Dermis microvascular lymphatic vessel endothelial cell (primary cell): ENCODE measurements around the gene CEBPB. TPM values are rescaled to one million over a fixed set of nuclear protein-coding genes. Genes with fewer than 3 reads are reported as not detected.
A peak's percentile ranks its signal among the peaks of the same experiment; 100 is the strongest.

Experiments used
- DNase-seq, 2 donors: peaks; one replicate each; pipeline versions ENCODE4 v3.0.0 to v3.0.0-alpha.2; 2010; ENCODE audit warnings: low read depth in 2 of 2
- total RNA-seq: library from RNA; depleted of rRNA; stranded (reverse); fragments of >200 nt; gene quantifications from 2 replicates; pipeline ENCODE4 v1.2.1, GENCODE V29; 2014

CEBPB gene
- total RNA-seq, 1 donor from 2014 or later = 12.6 TPM

GRCh38 chr20:50226093-50226974, 35.7 kb downstream of the CEBPB start:
- DNase-seq = no peak

GRCh38 chr20:50227506-50227905, 36.9 kb downstream of the CEBPB start:
- no peak for DNase-seq

GRCh38 chr20:50229156-50229607, 38.6 kb downstream of the CEBPB start:
- DNase-seq = no peak

GRCh38 chr20:50230184-50230583, 39.6 kb downstream of the CEBPB start:
- DNase-seq = no peak

- no peak for DNase-seq
These were observed 40.4 kb downstream of the CEBPB start for GRCh38 chr20:50230871-50231560.

- no peak for DNase-seq
These were observed 41.2 kb downstream of the CEBPB start for GRCh38 chr20:50231854-50232253.

GRCh38 chr20:50232651-50233324, 42.2 kb downstream of the CEBPB start:
- no peak for DNase-seq

- DNase-seq = no peak
These were observed 42.9 kb downstream of the CEBPB start for GRCh38 chr20:50233325-50234212.

GRCh38 chr20:50234288-50234687, 43.7 kb downstream of the CEBPB start:
- no peak for DNase-seq

GRCh38 chr20:50237349-50237748, 46.7 kb downstream of the CEBPB start:
- peak in 1 of 2 donors; percentile 25 for DNase-seq

GRCh38 chr20:50238081-50238800, 47.6 kb downstream of the CEBPB start:
- no peak for DNase-seq

- no peak for DNase-seq
These were observed 49.5 kb downstream of the CEBPB start for GRCh38 chr20:50240092-50240491.

GRCh38 chr20:50242178-50242514, 51.5 kb downstream of the CEBPB start:
- DNase-seq = no peak

Other genes starting within 250 kb of the CEBPB start
- gene SNAI1, start 207.8 kb upstream of the CEBPB start, total RNA-seq = 1.0 and 1.6 TPM in 2 replicates
- 23.6 and 37.2 TPM in 2 replicates for gene UBE2V1, start 77.7 kb upstream of the CEBPB start, total RNA-seq
- gene PEDS1, start 37.1 kb upstream of the CEBPB start, total RNA-seq = 11.2 and 20.0 TPM in 2 replicates